D721Med (cell line): Measurements from ENCODE around the gene UNC5B.
"Not testable (repeated sequence)": the region's sequence is repeated elsewhere in the genome, so short reads cannot be mapped to it uniquely, and the experiment has no call there.

ENCODE experiments used
- DNase-seq: peaks from one replicate; pipeline ENCODE4 v3.0.0; 2011; ENCODE audit warnings: low spot score; ENCODE audit not compliant: insufficient read length
- FAIRE-seq: peaks from 2 replicates; lab custom pipeline; 2011; peaks lifted over from hg19 to GRCh38; lab: Jason Lieb, UNC
- TF ChIP-seq, protein P1 (sequence below): IDR thresholded peaks from 2 replicates; pipeline ENCODE4 v1.5.1; 2012; ENCODE audit warnings: mild to moderate bottlenecking, control low read depth; ENCODE audit not compliant: insufficient read depth; ENCODE audit errors: missing control alignments

Gene UNC5B

DNA sequence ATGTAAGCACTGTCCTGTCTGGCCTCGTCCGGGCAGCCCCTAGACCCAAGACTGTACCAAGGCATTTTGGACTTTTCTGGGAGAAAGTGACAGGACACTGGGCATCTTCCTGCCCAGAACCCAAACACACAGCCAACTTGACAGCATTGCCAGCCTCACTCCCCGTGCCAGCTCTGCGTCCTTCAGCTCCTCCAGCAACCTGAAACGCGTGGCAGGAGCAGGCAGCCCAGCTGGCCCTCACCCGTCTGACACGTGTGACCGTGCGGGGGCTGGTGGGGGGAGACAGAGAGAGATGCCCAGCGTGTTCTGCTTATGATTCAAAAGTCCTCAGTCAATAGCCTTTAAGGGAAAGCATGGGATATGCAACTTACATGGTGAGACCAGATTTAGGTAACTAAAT, 56.4 kb downstream of the UNC5B start:
- FAIRE-seq (no peak), DNase-seq (no peak)
- TF ChIP-seq, protein P1, sequence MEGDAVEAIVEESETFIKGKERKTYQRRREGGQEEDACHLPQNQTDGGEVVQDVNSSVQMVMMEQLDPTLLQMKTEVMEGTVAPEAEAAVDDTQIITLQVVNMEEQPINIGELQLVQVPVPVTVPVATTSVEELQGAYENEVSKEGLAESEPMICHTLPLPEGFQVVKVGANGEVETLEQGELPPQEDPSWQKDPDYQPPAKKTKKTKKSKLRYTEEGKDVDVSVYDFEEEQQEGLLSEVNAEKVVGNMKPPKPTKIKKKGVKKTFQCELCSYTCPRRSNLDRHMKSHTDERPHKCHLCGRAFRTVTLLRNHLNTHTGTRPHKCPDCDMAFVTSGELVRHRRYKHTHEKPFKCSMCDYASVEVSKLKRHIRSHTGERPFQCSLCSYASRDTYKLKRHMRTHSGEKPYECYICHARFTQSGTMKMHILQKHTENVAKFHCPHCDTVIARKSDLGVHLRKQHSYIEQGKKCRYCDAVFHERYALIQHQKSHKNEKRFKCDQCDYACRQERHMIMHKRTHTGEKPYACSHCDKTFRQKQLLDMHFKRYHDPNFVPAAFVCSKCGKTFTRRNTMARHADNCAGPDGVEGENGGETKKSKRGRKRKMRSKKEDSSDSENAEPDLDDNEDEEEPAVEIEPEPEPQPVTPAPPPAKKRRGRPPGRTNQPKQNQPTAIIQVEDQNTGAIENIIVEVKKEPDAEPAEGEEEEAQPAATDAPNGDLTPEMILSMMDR, result no peak

DNA sequence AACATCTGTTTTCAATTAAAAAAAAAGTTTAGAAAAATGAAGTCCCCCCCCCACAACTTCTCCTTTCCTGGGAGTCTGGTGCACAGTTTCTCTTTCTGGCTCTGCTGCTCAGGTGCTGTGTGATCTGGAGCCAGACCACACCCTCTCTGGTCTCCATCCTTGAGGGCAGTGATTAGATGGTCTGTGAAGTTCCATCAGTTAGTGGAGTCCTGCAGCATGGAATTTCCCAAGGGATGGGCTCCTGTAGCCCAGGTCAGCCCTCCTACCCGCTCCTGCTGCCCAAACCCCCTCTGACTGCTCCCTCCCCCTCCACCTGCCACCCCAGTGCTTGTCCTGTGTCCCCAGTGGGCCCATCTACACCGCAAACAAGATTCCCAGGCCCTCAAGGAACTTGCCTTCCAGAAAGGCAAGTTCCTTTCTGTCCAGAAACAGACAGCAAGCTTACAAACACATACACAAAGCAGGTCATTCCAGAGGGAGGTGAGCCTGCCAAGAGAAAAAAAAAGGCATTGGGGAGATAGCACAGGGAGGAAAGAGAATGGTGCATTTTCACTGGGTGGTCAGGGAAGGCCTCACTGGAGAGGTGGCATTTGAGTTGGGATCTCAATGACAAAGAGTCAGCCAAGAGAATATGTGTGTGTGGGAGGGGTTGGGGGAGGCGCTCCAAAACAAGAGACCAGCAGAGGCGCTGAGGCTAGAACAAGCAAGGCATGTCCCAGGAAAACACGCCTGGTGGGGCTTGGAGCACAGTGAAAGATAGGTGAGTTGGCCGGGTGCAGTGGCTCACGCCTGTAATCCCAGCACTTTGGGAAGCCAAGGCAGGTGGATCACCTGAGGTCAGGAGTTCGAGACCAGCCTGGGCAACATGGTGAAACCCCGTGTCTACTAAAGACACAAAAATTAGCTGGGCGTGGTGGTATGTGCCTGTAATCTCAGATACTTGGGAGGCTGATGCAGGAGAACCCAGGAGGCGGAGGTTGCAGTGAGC, 57.2 kb downstream of the UNC5B start:
- TF ChIP-seq, protein P1, result no peak
- DNase-seq (no peak), FAIRE-seq (no peak)

DNA sequence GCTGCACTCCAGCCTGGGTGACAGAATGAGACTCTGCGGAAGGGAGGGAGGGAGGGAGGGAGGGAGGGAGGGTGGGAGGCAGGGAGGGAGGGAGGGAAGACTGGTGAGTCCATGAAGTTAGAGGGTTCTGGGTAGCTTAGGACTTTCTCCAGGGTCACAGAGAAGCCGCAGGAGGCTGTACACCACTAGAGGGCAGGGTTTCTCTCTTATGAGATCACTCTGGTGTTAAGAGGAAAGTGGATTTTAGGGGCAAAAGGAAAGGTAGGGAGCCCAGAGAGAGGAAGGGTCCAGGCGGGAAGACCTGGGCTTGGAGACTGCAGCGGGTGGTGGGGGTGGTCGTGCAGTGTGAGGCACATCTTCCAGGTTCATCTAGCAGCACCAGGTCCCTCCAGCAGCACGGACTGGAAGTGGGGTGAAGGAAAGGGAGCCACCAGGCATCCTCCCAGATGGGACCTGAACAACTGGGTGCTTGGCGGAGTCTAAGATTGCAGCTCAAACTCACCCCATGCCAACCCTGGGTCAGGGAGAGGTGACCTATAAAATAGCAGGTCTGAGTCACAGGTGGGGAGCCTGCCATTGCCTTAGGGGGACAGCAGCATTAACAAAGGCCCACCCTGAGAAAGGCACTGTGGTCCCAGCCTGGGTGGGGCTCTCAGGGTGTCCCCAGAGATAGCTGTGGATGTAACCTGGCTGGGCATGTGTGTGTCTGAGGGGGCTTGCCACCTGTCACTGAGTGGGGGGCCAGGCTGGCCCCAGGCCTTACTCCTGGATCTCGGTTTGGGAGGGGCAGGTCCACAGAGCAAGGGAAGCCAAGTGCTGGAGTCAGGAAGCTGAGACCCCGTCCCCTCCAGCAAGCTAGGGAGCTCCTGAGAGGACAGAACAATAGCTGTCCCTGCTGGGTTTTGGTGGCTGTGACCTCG, 58.2 kb downstream of the UNC5B start:
- DNase-seq (peak; percentile 91), FAIRE-seq (no peak)
- TF ChIP-seq, protein P1, result peak; percentile 60

DNA sequence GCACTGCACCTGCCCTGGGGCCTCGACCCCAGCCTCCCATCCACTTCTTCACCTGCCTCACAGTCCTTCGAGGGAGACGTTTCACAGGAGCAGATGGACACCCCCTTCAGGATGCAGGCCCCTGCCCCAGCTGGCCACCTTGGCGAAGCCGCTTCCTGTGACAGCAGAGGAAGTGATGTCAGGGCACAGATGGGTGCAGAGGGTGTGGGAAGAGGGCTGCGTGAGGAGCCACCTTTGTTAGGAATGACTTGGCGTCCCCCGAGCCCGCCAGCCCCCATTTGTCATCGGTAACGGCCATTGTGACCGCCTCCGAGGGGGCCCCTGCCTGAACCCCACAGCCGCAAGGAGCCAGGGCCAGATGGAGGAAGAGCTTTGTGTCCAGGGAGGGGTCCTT, 59.3 kb downstream of the UNC5B start:
- TF ChIP-seq, protein P1, result no peak
- FAIRE-seq, result no peak

DNA sequence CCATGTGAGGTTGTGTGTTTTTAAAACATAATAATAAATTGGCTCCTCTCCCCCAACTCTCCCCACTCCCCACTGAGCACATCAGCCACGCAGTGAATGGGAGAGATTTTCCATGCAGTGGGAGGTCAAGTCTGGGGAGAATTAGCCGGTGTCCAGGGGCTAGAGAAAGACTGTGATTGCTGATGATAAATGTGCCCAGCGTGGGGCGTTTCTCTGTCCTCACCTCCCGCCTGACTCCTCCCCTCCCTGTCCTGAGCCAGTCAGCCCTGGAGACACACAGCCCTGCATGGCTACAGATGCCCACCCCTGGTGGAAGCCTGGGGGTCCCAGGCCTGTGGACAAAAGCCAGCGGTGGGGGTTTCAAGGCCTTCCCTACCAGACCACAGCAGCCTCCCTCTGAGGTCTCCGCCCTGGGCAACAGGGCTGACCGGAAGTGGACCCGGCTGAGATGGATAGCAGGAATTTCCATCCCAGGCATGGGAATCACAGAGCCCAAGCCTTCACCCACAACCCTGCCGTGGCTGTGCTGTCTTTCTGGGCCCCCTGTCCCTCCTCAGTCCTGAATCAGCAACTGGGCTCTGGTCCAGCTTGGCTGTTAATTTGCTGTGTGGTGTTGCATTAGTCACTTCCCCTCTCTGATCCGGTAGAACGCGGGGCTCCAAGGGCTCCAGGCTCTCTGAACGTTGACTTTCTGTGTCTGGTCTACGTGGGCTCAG, 59.8 kb downstream of the UNC5B start:
- FAIRE-seq (no peak), DNase-seq (no peak)
- TF ChIP-seq, protein P1, result no peak

More for the DNA sequence above, 59.3 kb downstream of the UNC5B start:
- DNase-seq, result no peak

DNA sequence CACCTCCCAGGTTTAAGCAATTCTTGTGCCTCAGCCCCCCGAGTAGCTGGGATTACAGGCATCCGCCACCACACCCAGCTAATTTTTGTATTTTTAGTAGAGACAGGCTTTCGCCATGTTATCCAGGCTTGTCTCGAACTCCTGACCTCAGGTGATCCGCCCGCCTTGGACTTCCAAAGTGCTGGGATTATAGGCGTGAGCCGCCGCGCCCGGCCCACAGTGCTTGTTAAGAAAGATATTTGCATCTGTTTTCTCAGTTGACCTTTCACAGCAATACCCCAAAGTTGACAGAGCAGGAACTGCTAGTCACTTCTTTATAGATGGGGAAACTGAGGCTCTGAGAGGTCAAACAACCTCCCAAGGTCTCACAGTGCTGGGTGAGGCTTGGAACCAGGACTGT, 60.6 kb downstream of the UNC5B start:
- DNase-seq, FAIRE-seq: not testable (repeated sequence)

DNA sequence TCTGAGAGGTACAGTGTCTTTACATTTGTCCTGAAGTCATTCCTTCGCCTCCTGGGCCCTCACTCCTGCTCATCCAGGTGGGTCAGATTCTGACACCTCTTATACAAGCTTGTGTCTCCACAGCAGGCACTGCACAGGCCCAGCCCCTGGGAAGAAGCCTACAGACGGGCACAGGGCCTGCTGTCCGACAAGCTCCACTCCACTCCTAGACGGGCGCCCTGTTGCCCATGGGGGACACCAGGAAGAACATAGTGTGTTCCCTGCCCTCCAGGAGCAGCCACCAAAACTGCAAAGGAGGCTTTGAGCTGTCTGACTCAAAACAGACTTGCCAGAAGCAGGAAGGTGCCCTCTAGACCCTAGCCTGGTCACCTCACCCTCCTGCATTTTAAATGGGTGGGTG, 61.1 kb downstream of the UNC5B start:
- no peak for DNase-seq
- TF ChIP-seq, protein P1, result no peak
- FAIRE-seq, result no peak
